Measurements from ENCODE around the gene SHOX.

SHOX gene

DNA sequence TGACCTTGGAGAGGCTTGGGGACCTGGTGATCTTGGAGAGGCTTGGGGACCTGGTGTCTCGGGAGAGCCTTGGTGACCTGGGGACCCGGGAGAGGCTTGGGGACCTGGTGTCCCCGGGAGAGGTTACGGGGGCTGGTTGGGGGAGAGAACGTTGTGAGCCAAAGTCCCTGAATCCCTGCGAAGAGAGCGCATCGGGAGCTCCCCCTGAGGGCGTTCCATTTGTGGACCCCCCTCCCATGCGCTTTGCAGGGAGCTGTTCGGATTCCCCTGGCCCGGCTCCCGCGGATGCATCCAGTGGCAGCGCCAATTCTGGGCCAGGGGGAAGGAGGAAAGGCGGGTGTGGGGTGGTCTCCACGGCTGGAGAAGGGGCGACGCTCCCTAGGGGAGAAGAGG, 13.3 kb downstream of the SHOX start:
- Histone ChIP-seq H3K36me3 (ENCODE audit: low read depth) (no peaks in the 10 kb centered on the region), H3K27me3 (ENCODE audit: insufficient read depth, poor library complexity, severe bottlenecking) (peaks cover 23% of the 10 kb centered on the region), H3K4me3 (ENCODE audit: severe bottlenecking) (no peak overlapping the region), H3K4me1 (ENCODE audit: insufficient read depth, poor library complexity, severe bottlenecking) (no peaks in the 10 kb centered on the region), H3K9me3 (ENCODE audit: severe bottlenecking) (no peaks in the 10 kb centered on the region), H3K27ac (ENCODE audit: poor library complexity, severe bottlenecking) (no peak overlapping the region)
- ATAC-seq (ENCODE audit: low read depth): no peak
- TF ChIP-seq, protein P1, sequence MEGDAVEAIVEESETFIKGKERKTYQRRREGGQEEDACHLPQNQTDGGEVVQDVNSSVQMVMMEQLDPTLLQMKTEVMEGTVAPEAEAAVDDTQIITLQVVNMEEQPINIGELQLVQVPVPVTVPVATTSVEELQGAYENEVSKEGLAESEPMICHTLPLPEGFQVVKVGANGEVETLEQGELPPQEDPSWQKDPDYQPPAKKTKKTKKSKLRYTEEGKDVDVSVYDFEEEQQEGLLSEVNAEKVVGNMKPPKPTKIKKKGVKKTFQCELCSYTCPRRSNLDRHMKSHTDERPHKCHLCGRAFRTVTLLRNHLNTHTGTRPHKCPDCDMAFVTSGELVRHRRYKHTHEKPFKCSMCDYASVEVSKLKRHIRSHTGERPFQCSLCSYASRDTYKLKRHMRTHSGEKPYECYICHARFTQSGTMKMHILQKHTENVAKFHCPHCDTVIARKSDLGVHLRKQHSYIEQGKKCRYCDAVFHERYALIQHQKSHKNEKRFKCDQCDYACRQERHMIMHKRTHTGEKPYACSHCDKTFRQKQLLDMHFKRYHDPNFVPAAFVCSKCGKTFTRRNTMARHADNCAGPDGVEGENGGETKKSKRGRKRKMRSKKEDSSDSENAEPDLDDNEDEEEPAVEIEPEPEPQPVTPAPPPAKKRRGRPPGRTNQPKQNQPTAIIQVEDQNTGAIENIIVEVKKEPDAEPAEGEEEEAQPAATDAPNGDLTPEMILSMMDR (IDR thresholded peaks at IDR 0.05; ENCODE audit: poor library complexity, severe bottlenecking): no peak
- no peak for DNase-seq (ENCODE audit: low spot score)

DNA sequence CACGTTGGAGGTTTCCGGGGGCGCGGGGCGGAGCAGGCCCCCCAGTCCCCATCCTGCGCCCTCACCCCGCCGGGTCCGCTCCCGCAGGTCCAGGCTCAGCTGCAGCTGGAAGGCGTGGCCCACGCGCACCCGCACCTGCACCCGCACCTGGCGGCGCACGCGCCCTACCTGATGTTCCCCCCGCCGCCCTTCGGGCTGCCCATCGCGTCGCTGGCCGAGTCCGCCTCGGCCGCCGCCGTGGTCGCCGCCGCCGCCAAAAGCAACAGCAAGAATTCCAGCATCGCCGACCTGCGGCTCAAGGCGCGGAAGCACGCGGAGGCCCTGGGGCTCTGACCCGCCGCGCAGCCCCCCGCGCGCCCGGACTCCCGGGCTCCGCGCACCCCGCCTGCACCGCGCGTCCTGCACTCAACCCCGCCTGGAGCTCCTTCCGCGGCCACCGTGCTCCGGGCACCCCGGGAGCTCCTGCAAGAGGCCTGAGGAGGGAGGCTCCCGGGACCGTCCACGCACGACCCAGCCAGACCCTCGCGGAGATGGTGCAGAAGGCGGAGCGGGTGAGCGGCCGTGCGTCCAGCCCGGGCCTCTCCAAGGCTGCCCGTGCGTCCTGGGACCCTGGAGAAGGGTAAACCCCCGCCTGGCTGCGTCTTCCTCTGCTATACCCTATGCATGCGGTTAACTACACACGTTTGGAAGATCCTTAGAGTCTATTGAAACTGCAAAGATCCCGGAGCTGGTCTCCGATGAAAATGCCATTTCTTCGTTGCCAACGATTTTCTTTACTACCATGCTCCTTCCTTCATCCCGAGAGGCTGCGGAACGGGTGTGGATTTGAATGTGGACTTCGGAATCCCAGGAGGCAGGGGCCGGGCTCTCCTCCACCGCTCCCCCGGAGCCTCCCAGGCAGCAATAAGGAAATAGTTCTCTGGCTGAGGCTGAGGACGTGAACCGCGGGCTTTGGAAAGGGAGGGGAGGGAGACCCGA, 14.0 kb downstream of the SHOX start:
- Histone ChIP-seq H3K4me3 (ENCODE audit: severe bottlenecking) (no peak overlapping the region), H3K9me3 (ENCODE audit: severe bottlenecking) (no peaks in the 10 kb centered on the region), H3K27me3 (ENCODE audit: insufficient read depth, poor library complexity, severe bottlenecking) (peaks cover 16% of the 10 kb centered on the region), H3K4me1 (ENCODE audit: insufficient read depth, poor library complexity, severe bottlenecking) (no peaks in the 10 kb centered on the region), H3K27ac (ENCODE audit: poor library complexity, severe bottlenecking) (no peak overlapping the region), H3K36me3 (ENCODE audit: low read depth) (no peaks in the 10 kb centered on the region)
- TF ChIP-seq, protein P1 (IDR thresholded peaks at IDR 0.05; ENCODE audit: poor library complexity, severe bottlenecking): no peak
- DNase-seq (ENCODE audit: low spot score) (no peak), ATAC-seq (ENCODE audit: low read depth) (no peak)

DNA sequence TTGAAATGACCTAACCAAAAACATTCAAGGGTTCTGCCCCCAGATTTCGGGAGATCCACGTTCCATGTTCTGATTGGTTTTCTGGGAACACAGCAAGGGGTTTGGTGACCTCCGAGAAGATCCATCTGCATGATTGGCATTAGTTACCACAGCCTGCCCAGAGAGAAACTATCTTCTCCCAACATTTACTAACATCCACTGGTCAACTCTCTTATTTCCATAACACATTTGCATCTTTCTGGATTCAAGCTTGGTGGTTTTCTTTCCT, 15.6 kb downstream of the SHOX start:
- Histone ChIP-seq H3K9me3 (ENCODE audit: severe bottlenecking) (no peaks in the 10 kb centered on the region), H3K4me3 (ENCODE audit: severe bottlenecking) (no peak overlapping the region), H3K27me3 (ENCODE audit: insufficient read depth, poor library complexity, severe bottlenecking) (peaks cover 4% of the 10 kb centered on the region), H3K27ac (ENCODE audit: poor library complexity, severe bottlenecking) (no peak overlapping the region), H3K4me1 (ENCODE audit: insufficient read depth, poor library complexity, severe bottlenecking) (no peaks in the 10 kb centered on the region), H3K36me3 (ENCODE audit: low read depth) (no peaks in the 10 kb centered on the region)
- ATAC-seq (ENCODE audit: low read depth) (no peak), DNase-seq (ENCODE audit: low spot score) (no peak)
- TF ChIP-seq, protein P1 (IDR thresholded peaks at IDR 0.05; ENCODE audit: poor library complexity, severe bottlenecking): no peak

DNA sequence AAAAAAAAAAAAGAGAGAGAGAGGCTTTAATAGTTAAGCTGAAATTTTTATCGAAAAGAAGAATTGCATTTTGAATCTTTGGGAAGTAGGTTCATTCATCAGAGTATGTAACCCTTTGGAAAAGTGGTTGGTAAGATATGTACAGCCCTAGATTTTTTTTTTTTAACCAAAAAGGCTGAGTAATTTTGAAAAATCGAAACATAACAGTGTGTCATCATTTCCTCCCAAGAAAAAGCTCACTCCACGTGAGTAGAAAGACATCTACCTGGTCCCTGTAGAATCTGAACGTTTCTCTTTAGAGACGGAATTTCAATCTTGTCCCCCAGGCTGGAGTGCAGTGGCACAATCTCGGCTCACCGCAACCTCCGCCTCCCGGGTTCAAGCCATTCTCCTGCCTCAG, 16.2 kb downstream of the SHOX start:
- TF ChIP-seq, protein P1 (IDR thresholded peaks at IDR 0.05; ENCODE audit: poor library complexity, severe bottlenecking): no peak
- no peak overlapping the region for H3K27ac ChIP-seq (ENCODE audit: poor library complexity, severe bottlenecking)
- no peaks in the 10 kb centered on the region for H3K9me3 ChIP-seq (ENCODE audit: severe bottlenecking)
- no peaks in the 10 kb centered on the region for H3K4me1 ChIP-seq (ENCODE audit: insufficient read depth, poor library complexity, severe bottlenecking)
- H3K36me3 ChIP-seq (ENCODE audit: low read depth): no peaks in the 10 kb centered on the region
- H3K27me3 ChIP-seq (ENCODE audit: insufficient read depth, poor library complexity, severe bottlenecking): peaks cover 3% of the 10 kb centered on the region
- no peak for ATAC-seq (ENCODE audit: low read depth)
- H3K4me3 ChIP-seq (ENCODE audit: severe bottlenecking): no peak overlapping the region
- DNase-seq (ENCODE audit: low spot score): no peak

DNA sequence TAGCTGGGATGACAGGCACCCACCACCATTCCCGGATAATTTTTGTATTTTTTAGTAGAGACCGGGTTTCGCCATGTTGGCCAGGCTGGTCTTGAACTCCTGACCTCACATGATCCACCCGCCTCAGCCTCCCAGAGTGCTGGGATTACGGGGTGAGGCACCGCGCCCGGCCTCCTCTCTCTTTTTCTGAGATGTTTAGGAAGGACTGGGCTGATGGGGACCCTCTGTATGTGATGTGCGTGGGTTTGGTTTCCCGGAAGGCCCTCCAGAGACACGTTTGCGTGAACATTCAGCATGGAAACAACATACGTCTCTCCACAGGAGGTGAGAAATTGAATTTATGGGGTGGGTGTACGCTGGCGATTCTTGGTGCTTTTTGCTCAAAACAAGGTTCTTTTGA, 18.6 kb downstream of the SHOX start:
- no peaks in the 10 kb centered on the region for H3K36me3 ChIP-seq (ENCODE audit: low read depth)
- peaks cover 3% of the 10 kb centered on the region for H3K27me3 ChIP-seq (ENCODE audit: insufficient read depth, poor library complexity, severe bottlenecking)
- TF ChIP-seq, protein P1 (IDR thresholded peaks at IDR 0.05; ENCODE audit: poor library complexity, severe bottlenecking): no peak
- H3K9me3 ChIP-seq (ENCODE audit: severe bottlenecking): peaks cover 2% of the 10 kb centered on the region
- no peak overlapping the region for H3K4me3 ChIP-seq (ENCODE audit: severe bottlenecking)
- H3K27ac ChIP-seq (ENCODE audit: poor library complexity, severe bottlenecking): no peak overlapping the region
- ATAC-seq (ENCODE audit: low read depth) (no peak), DNase-seq (ENCODE audit: low spot score) (no peak)
- no peaks in the 10 kb centered on the region for H3K4me1 ChIP-seq (ENCODE audit: insufficient read depth, poor library complexity, severe bottlenecking)

Measured in RWPE2 (cell line).